ENCODE measurements around the gene AUNIP.

AUNIP gene

DNA sequence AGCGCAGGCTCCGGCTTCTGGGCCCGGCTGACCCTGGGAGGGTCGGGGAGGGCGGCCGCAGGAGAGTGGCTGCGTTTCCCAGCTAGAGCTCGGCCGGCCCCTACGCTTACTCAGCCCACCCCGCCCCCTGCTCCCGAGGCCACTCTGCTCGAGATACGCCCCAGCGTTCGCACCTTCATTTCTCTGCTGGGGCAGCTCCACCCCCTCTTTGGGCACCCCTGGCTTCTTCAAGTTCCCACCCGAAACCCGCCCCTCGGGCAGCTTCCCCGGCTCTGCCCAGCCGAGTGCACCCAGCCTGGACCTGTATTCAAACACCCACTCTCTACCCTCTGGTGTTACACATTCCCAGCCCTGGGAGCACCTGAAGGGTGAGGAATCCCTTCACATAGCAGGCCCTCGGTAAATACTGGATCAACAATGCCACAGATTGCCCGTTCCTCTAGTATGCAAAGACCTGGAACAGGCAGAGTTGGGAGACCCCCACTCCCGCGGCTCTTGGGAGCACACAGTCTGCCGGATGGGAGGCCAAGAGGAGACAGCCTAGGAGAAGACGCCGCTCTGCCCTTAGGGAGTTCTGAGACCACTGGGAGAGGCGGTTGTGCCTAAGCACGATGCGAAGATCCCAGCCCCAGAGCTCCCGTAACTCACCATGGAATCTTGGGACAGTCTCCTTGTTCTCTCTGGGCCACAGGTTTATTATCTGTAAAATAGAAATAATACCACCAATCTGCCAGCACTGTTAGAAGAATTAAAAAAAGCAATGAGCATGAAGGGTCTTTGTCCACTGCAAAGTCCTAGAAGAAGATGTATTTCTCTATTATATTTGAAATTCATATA, 16.8 kb upstream of the AUNIP start:
- H3K4me3 Mint-ChIP-seq = peak overlapping the region; percentile 67

DNA sequence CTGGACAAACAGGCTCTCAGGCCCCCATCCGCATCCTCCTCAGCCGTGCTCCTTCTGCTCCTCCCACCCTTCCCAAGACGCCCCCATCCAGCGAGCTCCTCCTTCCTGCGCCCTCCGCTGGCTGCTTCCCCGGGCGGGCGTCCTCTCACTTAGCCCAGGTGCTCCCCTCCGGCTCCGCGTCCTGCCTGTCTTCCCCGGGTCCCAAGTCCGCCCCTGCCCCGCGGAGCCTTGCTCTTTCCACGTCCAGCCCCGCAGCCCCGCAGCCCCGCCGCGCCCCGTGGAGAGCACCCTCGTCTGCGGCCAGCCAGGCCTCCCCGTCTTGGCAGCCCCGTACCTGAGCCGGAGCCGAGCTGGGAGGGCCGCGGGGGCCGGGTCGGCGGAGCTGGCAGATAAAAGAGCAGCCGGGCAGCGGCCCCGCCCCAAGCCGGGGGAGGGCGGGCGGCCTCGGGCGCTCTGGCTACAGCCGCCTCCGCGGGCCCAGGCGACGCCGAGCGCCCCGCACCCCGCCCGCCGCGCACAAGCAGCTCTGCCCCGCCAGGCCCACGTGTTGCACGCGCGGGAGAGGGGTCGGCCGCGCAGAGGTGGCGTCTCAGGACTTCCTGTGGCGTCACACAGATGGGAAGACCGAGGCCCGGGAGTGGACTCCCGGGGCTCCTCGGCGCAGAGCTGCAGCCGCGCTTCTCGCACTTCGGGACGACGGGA, 16.0 kb upstream of the AUNIP start, which contains the start of gene PAQR7:
TSS of gene PAQR7 (minus strand) at position 555 of the 702 bp plus-strand sequence. CDS start 11,869 bp downstream, outside the sequence.
- peaks cover 13% of the 10 kb centered on the region for H3K4me1 Mint-ChIP-seq
- DNase-seq (peak; percentile 72), ATAC-seq (peak; percentile 82)
- peak within 1 kb of the TSS; percentile 73 for H3K27ac Mint-ChIP-seq
- no peaks in the 10 kb centered on the region for H3K9me3 Mint-ChIP-seq
- H3K4me3 Mint-ChIP-seq = peak within 1 kb of the TSS; percentile 87
- peaks cover 10% of the 10 kb centered on the region for H3K27me3 Mint-ChIP-seq
- no peaks in the 10 kb centered on the region for H3K36me3 Mint-ChIP-seq (ENCODE audit: low read depth)

More for the DNA sequence above, 16.8 kb upstream of the AUNIP start:
- H3K4me1 Mint-ChIP-seq = peaks cover 13% of the 10 kb centered on the region
- H3K27ac Mint-ChIP-seq = peak overlapping the region; percentile 59
- H3K9me3 Mint-ChIP-seq = no peaks in the 10 kb centered on the region
- ATAC-seq = peak; percentile 60
- H3K27me3 Mint-ChIP-seq = peaks cover 10% of the 10 kb centered on the region
- DNase-seq = peak; percentile 56
- no peaks in the 10 kb centered on the region for H3K36me3 Mint-ChIP-seq (ENCODE audit: low read depth)

DNA sequence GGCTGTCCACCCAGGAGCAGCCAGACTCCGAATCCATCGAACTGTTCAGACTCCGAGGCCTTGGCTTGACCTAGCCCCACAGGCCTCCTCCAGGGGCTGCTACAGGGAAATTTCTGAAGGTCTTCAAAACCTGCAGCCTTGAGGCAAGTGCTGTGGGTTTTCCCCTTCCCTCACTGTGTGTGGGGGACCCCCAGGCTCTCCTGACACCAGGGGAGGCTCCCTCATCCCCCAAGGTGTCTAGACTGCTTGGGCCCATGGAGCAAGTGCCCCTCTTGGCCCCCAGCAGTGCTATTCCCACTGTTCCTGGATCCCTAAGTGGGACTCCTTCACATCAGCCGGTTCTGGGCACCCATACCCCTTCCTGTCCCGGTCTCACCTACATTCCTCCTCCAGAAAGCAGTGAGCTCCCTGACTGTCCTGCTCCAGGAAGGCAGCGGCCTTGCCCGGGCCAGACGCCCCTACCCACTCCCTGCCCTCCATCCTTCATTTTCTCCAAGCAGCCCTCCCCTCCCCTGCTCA, 15.4 kb upstream of the AUNIP start:
- H3K36me3 Mint-ChIP-seq (ENCODE audit: low read depth) = no peaks in the 10 kb centered on the region
- H3K9me3 Mint-ChIP-seq = no peaks in the 10 kb centered on the region
- peak overlapping the region; percentile 73 for H3K27ac Mint-ChIP-seq
- peak overlapping the region; percentile 87 for H3K4me3 Mint-ChIP-seq
- ATAC-seq = peak; percentile 10
- H3K27me3 Mint-ChIP-seq = peaks cover 10% of the 10 kb centered on the region
- H3K4me1 Mint-ChIP-seq = peaks cover 13% of the 10 kb centered on the region
- DNase-seq = no peak

DNA sequence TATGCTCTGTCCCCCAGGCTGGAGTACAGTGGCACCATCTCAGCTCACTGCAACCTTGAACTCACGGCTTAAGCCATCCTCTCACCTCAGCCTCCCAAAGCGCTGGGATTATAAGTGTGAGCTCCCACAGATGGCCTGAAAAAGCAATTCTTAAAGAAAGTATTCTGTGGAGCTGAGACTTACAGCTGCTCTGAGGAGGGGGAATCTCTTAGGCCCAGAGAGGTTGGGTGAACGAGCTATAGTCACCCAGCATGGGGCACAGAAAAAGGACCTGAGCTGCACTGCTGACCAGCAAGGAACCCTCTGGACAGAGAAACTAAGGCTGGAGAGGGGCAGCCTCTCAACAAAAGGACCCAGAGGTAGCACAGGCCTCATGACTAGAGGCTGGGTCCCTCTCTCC, 15.0 kb upstream of the AUNIP start:
- no peaks in the 10 kb centered on the region for H3K9me3 Mint-ChIP-seq
- no peak overlapping the region for H3K27ac Mint-ChIP-seq
- ATAC-seq = no peak
- H3K4me1 Mint-ChIP-seq = peaks cover 13% of the 10 kb centered on the region
- H3K27me3 Mint-ChIP-seq = peaks cover 10% of the 10 kb centered on the region
- H3K4me3 Mint-ChIP-seq = peak overlapping the region; percentile 87
- no peaks in the 10 kb centered on the region for H3K36me3 Mint-ChIP-seq (ENCODE audit: low read depth)
- DNase-seq = no peak

DNA sequence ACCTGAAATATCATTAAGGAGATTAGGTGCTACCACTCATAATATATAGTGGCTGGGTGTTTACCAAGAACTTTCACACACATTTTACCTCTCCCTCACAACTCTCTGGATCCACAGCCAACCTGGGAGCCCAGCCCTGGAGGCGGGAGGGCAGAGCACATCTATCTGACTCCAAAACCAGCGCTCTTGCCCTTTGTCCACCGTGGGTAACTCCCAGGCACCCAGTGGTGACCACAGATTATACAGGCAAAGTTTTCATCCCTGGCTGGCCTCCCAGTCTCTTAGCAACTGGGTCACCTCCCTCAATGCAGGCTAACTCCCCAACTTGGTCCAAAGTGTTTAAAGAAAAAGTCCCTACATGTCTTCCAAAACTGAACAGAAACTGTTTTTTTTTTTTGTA, 13.9 kb upstream of the AUNIP start:
- ATAC-seq = no peak
- no peak for DNase-seq
- H3K9me3 Mint-ChIP-seq = no peaks in the 10 kb centered on the region
- H3K27ac Mint-ChIP-seq = no peak overlapping the region
- no peak overlapping the region for H3K4me3 Mint-ChIP-seq
- H3K27me3 Mint-ChIP-seq = peaks cover 10% of the 10 kb centered on the region
- peaks cover 13% of the 10 kb centered on the region for H3K4me1 Mint-ChIP-seq
- no peaks in the 10 kb centered on the region for H3K36me3 Mint-ChIP-seq (ENCODE audit: low read depth)

DNA sequence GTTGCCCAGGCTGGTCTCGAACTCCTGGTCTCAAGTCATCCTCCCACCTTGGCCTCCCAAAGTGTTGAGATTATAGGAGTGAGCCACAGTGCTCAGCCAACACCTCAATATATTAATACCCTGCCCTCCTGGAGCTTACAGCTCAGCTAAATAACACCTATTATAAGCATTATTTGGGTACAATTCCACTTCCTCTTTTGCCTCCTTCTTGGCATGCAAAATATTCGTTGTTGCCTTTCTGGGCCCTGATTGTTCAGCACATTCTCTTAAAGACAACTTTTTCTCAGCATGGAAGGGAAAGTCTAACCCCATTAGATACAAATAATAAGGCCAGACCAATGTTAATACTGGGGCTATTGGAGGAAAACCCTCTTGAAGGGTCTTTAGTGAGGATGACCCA, 13.5 kb upstream of the AUNIP start:
- peaks cover 13% of the 10 kb centered on the region for H3K4me1 Mint-ChIP-seq
- H3K9me3 Mint-ChIP-seq = no peaks in the 10 kb centered on the region
- H3K36me3 Mint-ChIP-seq (ENCODE audit: low read depth) = no peaks in the 10 kb centered on the region
- DNase-seq = no peak
- no peak overlapping the region for H3K4me3 Mint-ChIP-seq
- no peak for ATAC-seq
- H3K27ac Mint-ChIP-seq = no peak overlapping the region
- peaks cover 10% of the 10 kb centered on the region for H3K27me3 Mint-ChIP-seq

DNA sequence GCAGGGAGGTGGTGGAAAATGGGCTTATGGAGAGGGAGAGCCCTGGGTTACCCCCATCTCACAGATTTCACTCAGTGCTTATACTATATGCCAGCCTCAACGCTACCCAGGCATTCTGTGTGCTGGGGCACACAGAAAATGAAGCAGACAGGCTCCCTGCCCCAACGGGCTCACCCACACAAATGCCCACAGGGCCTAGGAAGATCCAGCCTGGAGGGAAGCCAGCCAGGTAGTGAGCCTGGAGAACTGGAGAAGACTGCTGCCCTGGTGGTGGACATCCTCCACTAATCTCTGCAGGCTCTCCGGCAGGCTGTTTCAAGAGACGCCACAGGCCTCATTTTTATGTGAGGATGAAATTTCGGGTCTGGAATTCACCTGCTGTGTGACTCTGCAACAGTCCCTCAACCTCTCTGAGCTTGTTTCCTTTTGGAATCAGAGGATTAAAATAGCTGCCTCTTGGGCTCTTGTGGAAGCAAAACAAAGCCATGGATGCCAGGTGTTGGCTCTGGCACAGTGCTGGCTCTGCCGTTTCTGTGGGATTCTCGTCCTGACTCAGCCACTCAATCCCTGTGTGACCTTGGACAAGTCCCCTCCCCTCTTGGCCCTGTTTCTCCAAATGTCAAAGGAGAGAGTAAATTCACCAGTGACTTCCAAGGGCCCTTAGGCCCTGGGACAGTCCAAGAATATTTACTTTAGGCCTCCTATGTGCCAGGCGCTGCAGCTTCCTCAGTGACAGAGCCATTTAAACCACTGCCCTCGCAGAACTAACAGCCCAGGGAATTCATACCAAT, 12.6 kb upstream of the AUNIP start:
- Mint-ChIP-seq H3K4me1 (peaks cover 13% of the 10 kb centered on the region), H3K4me3 (no peak overlapping the region), H3K36me3 (ENCODE audit: low read depth) (no peaks in the 10 kb centered on the region), H3K9me3 (no peaks in the 10 kb centered on the region), H3K27ac (no peak overlapping the region), H3K27me3 (peaks cover 9% of the 10 kb centered on the region)
- ATAC-seq (no peak), DNase-seq (no peak)

DNA sequence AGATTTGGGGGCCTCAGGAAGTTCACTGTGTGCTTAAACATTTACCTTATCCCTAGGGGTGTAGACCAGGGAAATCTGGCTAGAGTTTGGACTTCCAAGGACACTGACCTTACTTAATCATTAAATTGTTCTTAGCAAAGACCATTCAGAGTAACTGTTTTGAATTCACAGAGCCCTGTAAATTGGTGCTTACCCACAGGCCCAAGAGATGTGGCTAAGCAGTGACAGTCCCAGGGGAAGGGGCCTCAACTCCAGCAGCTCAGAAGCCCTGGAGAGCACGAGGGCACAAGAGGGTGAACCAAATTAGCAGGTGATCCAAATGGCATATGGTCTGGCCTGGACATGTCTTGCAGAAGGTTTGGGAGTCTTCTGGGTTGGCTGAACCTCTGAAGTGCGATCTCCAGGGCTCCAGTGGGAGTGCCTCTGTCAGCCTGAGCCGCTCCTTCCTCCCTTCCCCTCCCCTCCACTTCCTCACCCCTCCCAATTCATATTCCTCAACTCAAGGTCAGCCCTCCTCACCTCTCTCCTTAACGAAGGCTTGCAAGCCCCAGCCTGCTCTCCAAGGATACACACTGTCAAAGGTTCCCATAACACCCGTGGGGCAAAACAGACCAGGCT, 11.9 kb upstream of the AUNIP start:
- H3K9me3 Mint-ChIP-seq = no peaks in the 10 kb centered on the region
- no peak overlapping the region for H3K27ac Mint-ChIP-seq
- no peak overlapping the region for H3K4me3 Mint-ChIP-seq

DNA sequence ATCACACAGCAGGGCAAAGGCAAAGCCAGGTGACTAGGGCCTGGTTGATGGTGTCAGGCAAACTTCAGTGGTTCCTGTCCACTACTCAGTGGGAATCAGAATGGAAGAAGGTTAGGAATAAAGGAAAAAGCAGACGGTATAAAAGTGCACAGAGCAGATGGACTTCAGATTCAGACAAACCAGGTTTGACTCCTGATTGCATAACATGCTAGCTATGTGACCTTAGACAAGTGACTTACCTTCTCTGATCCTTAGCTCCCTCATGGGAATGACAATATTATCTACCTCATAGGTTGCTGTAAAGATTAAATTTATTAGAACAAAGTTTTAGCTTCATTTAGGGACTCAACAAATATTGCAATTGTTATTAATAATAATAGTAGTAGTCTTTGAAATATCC, 11.4 kb upstream of the AUNIP start:
- Mint-ChIP-seq H3K9me3 (no peaks in the 10 kb centered on the region), H3K4me3 (no peak overlapping the region), H3K4me1 (peaks cover 12% of the 10 kb centered on the region), H3K27me3 (no peaks in the 10 kb centered on the region), H3K27ac (no peak overlapping the region), H3K36me3 (ENCODE audit: low read depth) (no peaks in the 10 kb centered on the region)
- ATAC-seq = no peak
- DNase-seq = no peak

More for the DNA sequence above, 11.9 kb upstream of the AUNIP start:
- DNase-seq (no peak), ATAC-seq (no peak)
- H3K36me3 Mint-ChIP-seq (ENCODE audit: low read depth) = no peaks in the 10 kb centered on the region
- peaks cover 2% of the 10 kb centered on the region for H3K27me3 Mint-ChIP-seq
- H3K4me1 Mint-ChIP-seq = peaks cover 13% of the 10 kb centered on the region

DNA sequence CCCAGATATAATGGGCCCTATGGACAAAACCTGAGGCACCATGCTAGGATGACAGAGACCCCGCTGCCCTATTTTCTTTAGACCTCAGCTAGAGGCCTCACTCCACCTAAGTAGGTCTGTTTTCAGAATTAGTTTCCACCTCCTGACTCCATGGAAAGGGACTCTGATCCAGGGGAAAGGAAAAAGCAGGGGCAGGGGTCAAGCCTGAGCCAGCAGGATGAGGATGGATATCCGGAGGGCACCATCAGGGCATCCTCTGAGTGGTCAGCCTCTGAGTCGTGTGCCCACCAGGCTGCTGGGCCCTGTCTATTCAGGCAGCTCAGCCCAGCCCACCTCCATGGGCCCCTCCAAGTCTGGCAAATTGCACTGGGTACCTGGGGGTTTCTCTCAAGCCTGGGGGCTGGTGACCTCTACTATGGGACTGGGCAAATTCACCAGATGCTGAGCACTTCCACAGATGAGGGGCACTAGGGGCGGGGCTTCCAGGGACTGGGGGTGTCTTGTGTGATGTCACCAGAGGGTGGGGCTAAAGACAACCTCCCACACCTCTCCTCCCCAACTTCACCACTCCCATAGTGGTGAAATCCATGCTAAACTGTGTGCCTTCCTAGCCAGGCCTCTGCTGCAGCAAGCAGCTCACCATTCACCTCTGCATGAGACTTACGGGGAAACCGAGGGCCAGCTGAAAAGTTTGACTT, 10.8 kb upstream of the AUNIP start:
- ATAC-seq (no peak), DNase-seq (no peak)
- Mint-ChIP-seq H3K4me1 (peaks cover 11% of the 10 kb centered on the region), H3K27me3 (no peaks in the 10 kb centered on the region), H3K36me3 (ENCODE audit: low read depth) (no peaks in the 10 kb centered on the region), H3K27ac (no peak overlapping the region), H3K4me3 (no peak overlapping the region), H3K9me3 (no peaks in the 10 kb centered on the region)

DNA sequence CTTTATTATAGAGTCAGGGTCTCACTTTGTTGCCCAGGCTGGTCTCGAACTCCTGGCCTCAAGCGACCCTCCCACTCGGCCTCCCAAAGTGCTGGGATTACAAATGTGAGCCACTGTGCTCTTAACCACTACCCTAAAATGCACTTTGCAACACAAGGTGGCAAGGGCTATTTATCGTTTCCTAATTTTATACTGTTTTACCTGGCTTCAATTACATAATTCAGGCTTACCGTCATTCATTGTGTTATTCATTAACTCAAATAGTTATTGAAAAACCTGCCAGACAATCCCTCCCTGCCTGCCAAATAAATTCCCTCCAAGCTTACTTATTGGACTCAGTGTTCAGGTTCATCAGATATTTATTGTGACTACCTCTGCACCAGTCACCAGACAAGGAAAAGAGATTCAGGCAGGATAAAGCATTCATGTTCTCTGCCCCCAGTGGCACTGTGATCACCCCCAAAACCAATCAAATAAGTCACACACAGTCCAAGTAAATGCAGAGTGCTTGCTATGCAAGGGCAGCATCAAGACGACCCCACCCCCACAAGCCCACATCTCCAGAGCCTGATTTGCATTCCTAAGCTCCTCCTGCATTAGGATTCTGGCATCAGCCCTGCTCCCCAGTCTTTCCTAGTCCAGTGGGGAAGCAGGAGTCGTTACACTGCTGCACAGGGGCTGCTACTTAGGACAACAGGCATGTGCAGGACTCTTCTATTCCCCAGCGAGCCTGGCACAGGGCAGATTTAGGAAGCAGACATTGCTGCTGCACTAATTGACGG, 8.1 kb upstream of the AUNIP start:
- H3K4me1 Mint-ChIP-seq = no peaks in the 10 kb centered on the region
- no peaks in the 10 kb centered on the region for H3K9me3 Mint-ChIP-seq
- no peak overlapping the region for H3K27ac Mint-ChIP-seq
- H3K36me3 Mint-ChIP-seq (ENCODE audit: low read depth) = peaks cover 6% of the 10 kb centered on the region
- H3K27me3 Mint-ChIP-seq = no peaks in the 10 kb centered on the region
- ATAC-seq (no peak), DNase-seq (no peak)
- no peak overlapping the region for H3K4me3 Mint-ChIP-seq

DNA sequence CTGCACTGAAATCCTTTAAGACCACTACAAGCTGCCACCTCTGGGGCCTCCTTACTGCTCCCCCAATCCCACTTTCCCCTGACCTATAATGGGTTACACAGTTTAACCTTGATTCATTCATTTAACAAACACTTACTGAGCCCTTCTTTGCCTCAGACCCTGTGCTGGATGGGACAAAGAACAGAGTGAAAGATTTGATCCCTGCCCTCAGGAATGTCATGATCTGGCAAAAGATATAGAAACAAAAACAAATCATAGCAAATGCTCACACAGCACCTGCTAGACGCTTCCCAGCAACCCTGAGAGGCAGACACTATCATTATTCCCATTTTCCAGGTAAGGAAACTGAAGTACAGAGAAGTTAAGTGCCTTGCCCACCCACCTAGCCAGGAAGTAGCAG, 7.0 kb upstream of the AUNIP start:
- H3K27me3 Mint-ChIP-seq = no peaks in the 10 kb centered on the region
- H3K36me3 Mint-ChIP-seq (ENCODE audit: low read depth) = peaks cover 6% of the 10 kb centered on the region
- DNase-seq = no peak
- H3K4me1 Mint-ChIP-seq = no peaks in the 10 kb centered on the region
- no peak overlapping the region for H3K27ac Mint-ChIP-seq
- ATAC-seq = no peak
- H3K4me3 Mint-ChIP-seq = no peak overlapping the region
- H3K9me3 Mint-ChIP-seq = no peaks in the 10 kb centered on the region

DNA sequence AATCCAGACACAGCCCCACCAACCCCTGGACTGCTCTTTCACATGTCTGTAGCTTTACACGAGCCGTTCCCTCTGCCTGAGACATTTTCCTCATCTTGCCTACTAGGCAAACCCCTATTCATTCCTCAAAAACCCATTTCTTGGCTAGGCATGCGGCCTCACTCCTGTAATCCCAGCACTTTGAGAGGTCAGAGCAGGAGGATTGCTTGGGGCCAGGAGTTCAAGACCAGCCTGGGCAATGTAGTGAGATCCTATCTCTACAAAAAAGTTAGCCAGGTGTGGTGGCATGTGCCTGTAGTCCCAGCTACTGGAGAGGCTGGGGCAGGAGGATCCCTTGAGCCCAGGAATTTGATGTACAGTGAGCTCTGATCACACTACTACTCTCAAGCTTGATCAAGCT, 5.2 kb upstream of the AUNIP start:
- no peak for DNase-seq
- ATAC-seq = no peak
- no peak overlapping the region for H3K4me3 Mint-ChIP-seq
- no peak overlapping the region for H3K27ac Mint-ChIP-seq
- peaks cover 8% of the 10 kb centered on the region for H3K36me3 Mint-ChIP-seq (ENCODE audit: low read depth)
- peaks cover 11% of the 10 kb centered on the region for H3K4me1 Mint-ChIP-seq
- H3K27me3 Mint-ChIP-seq = no peaks in the 10 kb centered on the region
- no peaks in the 10 kb centered on the region for H3K9me3 Mint-ChIP-seq

Data from activated naive CD8-positive, alpha-beta T cell treated with anti-CD3 and anti-CD28 coated beads, Interleukin-2, amount 50 U/mL, for 24 hours (primary cell).